Astrocyte (in vitro differentiated cells and primary cell): ENCODE measurements around the gene STON2.

Experiments used
- EZH2 ChIP-seq: IDR thresholded peaks from 2 replicates; pipeline ENCODE4 v1.6.1; 2012; ENCODE audit warnings: mild to moderate bottlenecking, low read length, inconsistent platforms; ENCODE audit not compliant: insufficient read depth
- TF ChIP-seq, protein P1 (sequence below): IDR thresholded peaks from 2 replicates; pipeline ENCODE4 v1.5.1; 2011; ENCODE audit warnings: low read depth, mild to moderate bottlenecking, inconsistent platforms, low read length, moderate library complexity; ENCODE audit not compliant: insufficient read depth

DNA sequence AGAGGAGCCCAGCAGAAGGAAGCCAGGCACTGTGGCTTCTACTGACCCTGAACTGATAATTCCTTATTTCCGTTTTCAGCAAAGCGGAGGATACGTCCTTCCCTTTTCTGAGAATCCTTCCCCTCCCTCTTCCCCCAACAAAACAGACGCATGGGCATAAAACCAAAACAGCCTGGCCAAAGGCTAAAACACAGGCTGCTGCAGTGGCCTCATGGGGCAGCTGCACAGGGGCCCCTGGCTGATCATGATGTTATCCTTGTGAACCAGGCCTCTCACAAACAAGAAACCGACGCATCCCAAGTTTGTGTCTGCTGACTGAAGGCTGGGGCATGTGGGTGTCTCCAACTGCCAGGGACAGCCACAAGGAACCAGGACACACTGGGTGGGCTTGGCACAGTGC lies 23.4 kb upstream of the STON2 start:
- TF ChIP-seq EZH2 = no peak
- TF ChIP-seq, protein P1, sequence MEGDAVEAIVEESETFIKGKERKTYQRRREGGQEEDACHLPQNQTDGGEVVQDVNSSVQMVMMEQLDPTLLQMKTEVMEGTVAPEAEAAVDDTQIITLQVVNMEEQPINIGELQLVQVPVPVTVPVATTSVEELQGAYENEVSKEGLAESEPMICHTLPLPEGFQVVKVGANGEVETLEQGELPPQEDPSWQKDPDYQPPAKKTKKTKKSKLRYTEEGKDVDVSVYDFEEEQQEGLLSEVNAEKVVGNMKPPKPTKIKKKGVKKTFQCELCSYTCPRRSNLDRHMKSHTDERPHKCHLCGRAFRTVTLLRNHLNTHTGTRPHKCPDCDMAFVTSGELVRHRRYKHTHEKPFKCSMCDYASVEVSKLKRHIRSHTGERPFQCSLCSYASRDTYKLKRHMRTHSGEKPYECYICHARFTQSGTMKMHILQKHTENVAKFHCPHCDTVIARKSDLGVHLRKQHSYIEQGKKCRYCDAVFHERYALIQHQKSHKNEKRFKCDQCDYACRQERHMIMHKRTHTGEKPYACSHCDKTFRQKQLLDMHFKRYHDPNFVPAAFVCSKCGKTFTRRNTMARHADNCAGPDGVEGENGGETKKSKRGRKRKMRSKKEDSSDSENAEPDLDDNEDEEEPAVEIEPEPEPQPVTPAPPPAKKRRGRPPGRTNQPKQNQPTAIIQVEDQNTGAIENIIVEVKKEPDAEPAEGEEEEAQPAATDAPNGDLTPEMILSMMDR = no peak
